ENCODE data around the gene SLC66A3.

The SLC66A3 gene

GRCh38 chr2:11129598-11130449 lies 25.4 kb upstream of the SLC66A3 start:
- Mint-ChIP-seq H3K4me1 (peaks cover 24% of the 10 kb centered on the region), H3K27me3 (no peaks in the 10 kb centered on the region), H3K4me3 (peak overlapping the region; percentile 66), H3K27ac (no peak overlapping the region), H3K9me3 (no peaks in the 10 kb centered on the region), H3K36me3 (ENCODE audit: low read depth) (no peaks in the 10 kb centered on the region)
- peak; percentile 69 for ATAC-seq
- DNase-seq: peak; percentile 78

- Mint-ChIP-seq H3K4me1 (peaks cover 24% of the 10 kb centered on the region), H3K4me3 (no peak overlapping the region), H3K36me3 (ENCODE audit: low read depth) (no peaks in the 10 kb centered on the region), H3K9me3 (no peaks in the 10 kb centered on the region), H3K27ac (no peak overlapping the region), H3K27me3 (no peaks in the 10 kb centered on the region)
- ATAC-seq: no peak
- DNase-seq: no peak
Observed at GRCh38 chr2:11131166-11131920, 23.9 kb upstream of the SLC66A3 start.

- DNase-seq: no peak
- ATAC-seq: no peak
- peak overlapping the region; percentile 73 for H3K4me3 Mint-ChIP-seq
- no peaks in the 10 kb centered on the region for H3K36me3 Mint-ChIP-seq (ENCODE audit: low read depth)
- no peaks in the 10 kb centered on the region for H3K9me3 Mint-ChIP-seq
- H3K27ac Mint-ChIP-seq: no peak overlapping the region
- H3K4me1 Mint-ChIP-seq: peaks cover 24% of the 10 kb centered on the region
- H3K27me3 Mint-ChIP-seq: peaks cover 2% of the 10 kb centered on the region
Observed at GRCh38 chr2:11132036-11132671, 23.1 kb upstream of the SLC66A3 start.

GRCh38 chr2:11133238-11133935 lies 21.9 kb upstream of the SLC66A3 start:
- peaks cover 24% of the 10 kb centered on the region for H3K4me1 Mint-ChIP-seq
- H3K9me3 Mint-ChIP-seq: no peaks in the 10 kb centered on the region
- H3K36me3 Mint-ChIP-seq (ENCODE audit: low read depth): no peaks in the 10 kb centered on the region
- no peak overlapping the region for H3K27ac Mint-ChIP-seq
- peak overlapping the region; percentile 73 for H3K4me3 Mint-ChIP-seq
- no peak for DNase-seq
- no peak for ATAC-seq
- peaks cover 2% of the 10 kb centered on the region for H3K27me3 Mint-ChIP-seq

- no peak overlapping the region for H3K27ac Mint-ChIP-seq
Observed at GRCh38 chr2:11133936-11134320, 21.3 kb upstream of the SLC66A3 start.

GRCh38 chr2:11134349-11134748 lies 20.9 kb upstream of the SLC66A3 start:
- H3K9me3 Mint-ChIP-seq: no peaks in the 10 kb centered on the region
- H3K27me3 Mint-ChIP-seq: peaks cover 4% of the 10 kb centered on the region
- H3K27ac Mint-ChIP-seq: no peak overlapping the region
- H3K36me3 Mint-ChIP-seq (ENCODE audit: low read depth): no peaks in the 10 kb centered on the region
- H3K4me1 Mint-ChIP-seq: peaks cover 24% of the 10 kb centered on the region
- ATAC-seq: no peak
- H3K4me3 Mint-ChIP-seq: no peak overlapping the region
- no peak for DNase-seq

More at GRCh38 chr2:11133936-11134320, 21.3 kb upstream of the SLC66A3 start:
- no peaks in the 10 kb centered on the region for H3K36me3 Mint-ChIP-seq (ENCODE audit: low read depth)
- ATAC-seq: no peak
- peaks cover 4% of the 10 kb centered on the region for H3K27me3 Mint-ChIP-seq
- H3K4me1 Mint-ChIP-seq: peaks cover 24% of the 10 kb centered on the region
- DNase-seq: no peak
- no peaks in the 10 kb centered on the region for H3K9me3 Mint-ChIP-seq
- H3K4me3 Mint-ChIP-seq: no peak overlapping the region

- H3K36me3 Mint-ChIP-seq (ENCODE audit: low read depth): no peaks in the 10 kb centered on the region
- H3K27me3 Mint-ChIP-seq: peaks cover 7% of the 10 kb centered on the region
- no peaks in the 10 kb centered on the region for H3K4me1 Mint-ChIP-seq
- H3K27ac Mint-ChIP-seq: no peak overlapping the region
- DNase-seq (no peak), ATAC-seq (no peak)
- no peak overlapping the region for H3K4me3 Mint-ChIP-seq
- no peaks in the 10 kb centered on the region for H3K9me3 Mint-ChIP-seq
Observed at GRCh38 chr2:11140492-11140891, 14.8 kb upstream of the SLC66A3 start.

GRCh38 chr2:11141319-11141718 lies 13.9 kb upstream of the SLC66A3 start:
- H3K27me3 Mint-ChIP-seq: peaks cover 7% of the 10 kb centered on the region
- H3K27ac Mint-ChIP-seq: no peak overlapping the region
- no peaks in the 10 kb centered on the region for H3K4me1 Mint-ChIP-seq
- no peak overlapping the region for H3K4me3 Mint-ChIP-seq
- DNase-seq (no peak), ATAC-seq (no peak)
- no peaks in the 10 kb centered on the region for H3K36me3 Mint-ChIP-seq (ENCODE audit: low read depth)
- no peaks in the 10 kb centered on the region for H3K9me3 Mint-ChIP-seq

GRCh38 chr2:11142330-11142729 lies 12.9 kb upstream of the SLC66A3 start:
- no peaks in the 10 kb centered on the region for H3K36me3 Mint-ChIP-seq (ENCODE audit: low read depth)
- DNase-seq: no peak
- H3K27ac Mint-ChIP-seq: no peak overlapping the region
- no peak for ATAC-seq
- no peaks in the 10 kb centered on the region for H3K4me1 Mint-ChIP-seq
- peaks cover 5% of the 10 kb centered on the region for H3K27me3 Mint-ChIP-seq
- no peak overlapping the region for H3K4me3 Mint-ChIP-seq
- H3K9me3 Mint-ChIP-seq: no peaks in the 10 kb centered on the region

- Mint-ChIP-seq H3K4me3 (no peak overlapping the region), H3K27me3 (peaks cover 5% of the 10 kb centered on the region), H3K9me3 (no peaks in the 10 kb centered on the region), H3K36me3 (ENCODE audit: low read depth) (no peaks in the 10 kb centered on the region), H3K4me1 (no peaks in the 10 kb centered on the region), H3K27ac (no peak overlapping the region)
- no peak for DNase-seq
- no peak for ATAC-seq
Observed at GRCh38 chr2:11142987-11143386, 12.3 kb upstream of the SLC66A3 start.

- DNase-seq (no peak), ATAC-seq (no peak)
- no peaks in the 10 kb centered on the region for H3K36me3 Mint-ChIP-seq (ENCODE audit: low read depth)
- no peak overlapping the region for H3K27ac Mint-ChIP-seq
- no peaks in the 10 kb centered on the region for H3K4me1 Mint-ChIP-seq
- no peak overlapping the region for H3K4me3 Mint-ChIP-seq
- peaks cover 3% of the 10 kb centered on the region for H3K27me3 Mint-ChIP-seq
- H3K9me3 Mint-ChIP-seq: no peaks in the 10 kb centered on the region
Observed at GRCh38 chr2:11144077-11144737, 11.1 kb upstream of the SLC66A3 start.

- H3K36me3 Mint-ChIP-seq (ENCODE audit: low read depth): no peaks in the 10 kb centered on the region
- H3K27ac Mint-ChIP-seq: no peak overlapping the region
- no peaks in the 10 kb centered on the region for H3K4me1 Mint-ChIP-seq
Observed at GRCh38 chr2:11144738-11145079, 10.6 kb upstream of the SLC66A3 start.

GRCh38 chr2:11145350-11145749 lies 9.9 kb upstream of the SLC66A3 start:
- Mint-ChIP-seq H3K9me3 (no peaks in the 10 kb centered on the region), H3K36me3 (ENCODE audit: low read depth) (no peaks in the 10 kb centered on the region), H3K27me3 (peaks cover 3% of the 10 kb centered on the region), H3K4me1 (no peaks in the 10 kb centered on the region), H3K27ac (no peak overlapping the region), H3K4me3 (no peak overlapping the region)
- DNase-seq: no peak
- no peak for ATAC-seq

More at GRCh38 chr2:11144738-11145079, 10.6 kb upstream of the SLC66A3 start:
- ATAC-seq: no peak
- peaks cover 3% of the 10 kb centered on the region for H3K27me3 Mint-ChIP-seq
- no peak overlapping the region for H3K4me3 Mint-ChIP-seq
- DNase-seq: no peak
- no peaks in the 10 kb centered on the region for H3K9me3 Mint-ChIP-seq

GRCh38 chr2:11146076-11146475 lies 9.2 kb upstream of the SLC66A3 start:
- Mint-ChIP-seq H3K27me3 (peaks cover 3% of the 10 kb centered on the region), H3K27ac (no peak overlapping the region), H3K9me3 (no peaks in the 10 kb centered on the region), H3K4me1 (no peaks in the 10 kb centered on the region), H3K4me3 (no peak overlapping the region), H3K36me3 (ENCODE audit: low read depth) (no peaks in the 10 kb centered on the region)
- no peak for DNase-seq
- ATAC-seq: no peak
